C1 segment of cervical spinal cord (tissue), 14 donors: ENCODE measurements around the gene IL20.

Experiments used
- DNase-seq, 14 donors: peaks; one replicate each; lab custom pipeline; 2025; lab: John Stamatoyannopoulos, UW

Gene IL20

DNA sequence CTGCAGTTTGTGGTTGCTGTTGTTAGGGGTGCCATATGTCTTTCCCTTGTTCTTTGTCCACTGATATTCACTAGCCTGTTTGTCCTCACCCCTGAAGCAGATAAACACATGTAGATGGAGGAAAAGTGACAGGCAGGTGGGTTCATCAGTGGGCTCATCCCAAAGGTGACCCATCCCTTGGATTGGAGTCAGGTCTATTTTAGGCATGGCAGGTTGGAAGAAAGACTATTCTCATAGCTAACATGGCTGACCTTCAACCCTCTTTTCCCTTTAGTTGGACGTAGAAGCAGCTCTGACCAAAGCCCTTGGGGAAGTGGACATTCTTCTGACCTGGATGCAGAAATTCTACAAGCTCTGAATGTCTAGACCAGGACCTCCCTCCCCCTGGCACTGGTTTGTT, 37.3 kb downstream of the IL20 start:
- no peak for DNase-seq

DNA sequence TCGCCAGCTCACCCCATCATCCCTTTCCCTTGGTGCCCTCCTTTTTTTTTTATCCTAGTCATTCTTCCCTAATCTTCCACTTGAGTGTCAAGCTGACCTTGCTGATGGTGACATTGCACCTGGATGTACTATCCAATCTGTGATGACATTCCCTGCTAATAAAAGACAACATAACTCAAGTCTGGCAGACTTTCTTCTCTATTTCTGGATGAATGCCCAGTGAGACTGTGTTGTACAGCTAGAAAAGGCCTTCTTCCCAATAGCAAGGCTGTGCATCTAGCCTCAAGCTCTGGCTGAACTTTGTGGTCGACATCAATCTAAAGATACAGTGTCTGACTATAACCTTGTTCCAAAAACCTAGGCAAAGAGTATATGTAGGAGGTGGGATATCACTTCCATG, 38.3 kb downstream of the IL20 start:
- no peak for DNase-seq

DNA sequence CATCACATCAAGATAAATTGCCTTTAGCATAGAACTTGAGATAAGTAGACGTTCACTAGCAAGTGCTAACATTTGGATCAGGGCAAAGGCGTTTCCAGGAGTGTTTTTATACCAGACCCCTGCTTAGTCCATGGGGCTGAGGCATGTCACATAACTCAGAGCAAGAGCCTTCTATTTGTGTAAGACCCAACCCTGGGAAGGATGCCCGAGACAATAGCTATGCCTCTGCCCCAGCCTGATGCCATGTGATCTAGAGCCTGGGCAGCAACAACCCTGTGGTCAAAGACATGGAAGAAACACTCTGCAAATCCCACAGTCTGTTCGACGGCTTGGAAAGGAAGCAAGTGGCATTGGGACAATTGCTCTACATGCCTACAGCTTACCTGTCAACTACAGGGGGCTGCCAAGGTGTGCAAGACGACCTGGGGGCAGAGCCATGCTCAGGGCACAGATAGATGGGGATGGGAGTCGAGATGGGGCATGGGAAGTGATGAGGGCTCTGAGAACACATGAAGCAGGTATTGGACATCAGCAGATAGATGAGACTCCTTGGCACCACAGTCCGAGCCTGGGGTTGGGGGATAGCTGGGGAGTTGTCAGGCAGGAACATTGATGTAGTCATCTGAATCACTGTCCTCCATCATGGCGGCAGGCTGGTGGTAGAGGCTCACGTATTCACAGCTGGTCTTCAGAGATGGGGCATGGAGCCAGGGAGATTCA, 39.2 kb downstream of the IL20 start:
- no peak for DNase-seq

DNA sequence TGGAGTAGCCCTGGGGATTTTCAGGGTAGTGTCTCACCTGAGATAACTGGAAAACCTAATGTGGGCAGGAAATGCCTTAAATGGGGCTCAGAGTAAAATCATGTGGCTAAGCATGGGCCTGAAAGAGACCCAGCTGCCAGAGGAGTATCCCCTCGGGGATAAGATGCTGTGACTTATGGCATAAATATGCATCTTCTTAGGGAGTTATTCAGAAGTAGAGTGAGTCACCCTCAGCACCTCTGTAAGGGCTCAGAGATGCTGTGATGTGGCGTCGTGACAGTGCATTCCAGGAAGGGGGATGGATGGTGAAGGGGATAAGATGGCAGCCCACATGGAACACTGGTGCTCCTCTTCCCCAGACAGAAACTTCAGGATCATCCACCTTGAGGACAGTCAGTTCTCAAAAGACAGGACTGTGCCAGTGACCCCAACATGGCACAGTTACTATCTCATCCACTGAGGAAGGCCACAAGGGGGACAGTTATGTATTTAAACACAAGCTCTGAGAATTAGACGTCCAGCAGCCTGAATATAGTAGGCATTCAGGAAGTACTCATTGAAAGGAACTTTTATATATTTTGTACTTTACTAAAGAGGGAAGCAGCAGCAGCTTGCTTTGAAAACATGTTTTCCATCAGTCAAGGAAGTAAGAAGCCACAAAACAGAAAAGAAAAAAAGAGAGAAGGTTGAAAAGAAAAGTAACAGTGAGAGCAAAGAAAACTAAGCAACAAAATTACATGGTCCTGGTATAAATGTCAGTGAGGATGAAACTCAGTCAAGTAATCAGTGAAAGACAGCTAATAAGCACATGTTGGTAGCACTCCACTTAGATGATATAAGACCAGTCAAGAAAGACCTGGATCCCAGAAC, 40.1 kb downstream of the IL20 start:
- no peak for DNase-seq

DNA sequence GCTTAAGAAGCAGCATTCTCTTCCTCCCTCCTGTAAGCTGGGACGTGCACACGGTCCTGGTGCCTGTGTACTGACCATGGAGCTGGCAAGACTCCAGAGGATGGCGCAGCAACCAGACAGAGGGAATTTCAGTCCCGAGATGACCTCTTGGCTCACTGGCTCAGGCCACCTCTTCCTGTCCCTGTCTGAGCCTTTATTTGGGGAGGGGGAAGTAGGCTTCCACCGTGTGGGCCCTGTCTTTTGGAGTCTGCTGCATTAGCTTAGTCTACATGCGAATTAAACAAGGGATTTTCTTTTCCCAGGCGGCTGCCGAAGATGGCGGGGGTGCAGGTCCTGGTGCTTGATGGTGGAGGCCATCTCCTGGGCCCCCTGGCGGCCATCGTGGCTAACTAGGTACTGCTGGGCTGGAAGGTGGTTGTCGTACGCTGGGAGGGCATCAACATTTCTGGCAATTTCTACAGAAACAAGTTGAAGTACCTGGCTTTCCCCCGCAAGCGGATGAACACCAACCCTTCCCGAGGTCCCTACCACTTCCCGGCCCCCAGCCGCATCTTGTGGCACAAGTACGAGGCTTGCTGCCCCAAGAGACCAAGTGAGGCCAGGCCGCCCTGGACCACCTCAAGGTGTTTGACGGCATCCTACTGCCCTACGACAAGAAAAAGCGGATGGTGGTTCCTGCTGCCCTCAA, 42.0 kb downstream of the IL20 start:
- DNase-seq, result no peak

- DNase-seq, result no peak
Observed at GRCh38 chr1:206908038-206908437, 42.6 kb downstream of the IL20 start.

- DNase-seq, result peak in 1 of 14 donors; percentile 43
Observed at GRCh38 chr1:206909161-206909882, 43.9 kb downstream of the IL20 start.

DNA sequence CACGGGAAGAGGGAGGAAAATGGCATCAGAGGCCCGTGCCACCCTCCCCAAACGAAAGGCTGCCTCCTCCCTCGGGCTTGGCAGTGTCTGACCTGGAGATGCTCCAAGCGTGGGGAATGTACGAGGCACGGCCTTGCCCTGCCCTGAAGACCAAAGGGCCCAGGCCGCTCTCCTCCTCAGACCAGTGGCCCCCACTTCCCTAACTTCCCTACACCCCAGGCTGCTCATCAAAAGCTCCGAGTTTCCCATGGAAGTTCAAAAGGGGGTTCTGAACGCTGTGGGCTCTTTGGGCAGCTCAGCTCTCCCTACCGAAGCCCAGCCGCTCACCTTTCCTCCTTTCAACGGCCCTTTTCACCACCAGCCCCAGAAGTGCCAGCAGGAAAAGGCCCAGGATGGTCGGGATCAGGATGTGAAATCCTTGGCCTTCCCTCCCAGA, 44.5 kb downstream of the IL20 start:
- no peak for DNase-seq

GRCh38 chr1:206911064-206911663, 45.7 kb downstream of the IL20 start:
- peak in 1 of 14 donors; percentile 6 for DNase-seq

GRCh38 chr1:206912445-206913095, 47.1 kb downstream of the IL20 start:
- DNase-seq, result peak in 11 of 14 donors; percentile 20 to 72 (median 35)

DNA sequence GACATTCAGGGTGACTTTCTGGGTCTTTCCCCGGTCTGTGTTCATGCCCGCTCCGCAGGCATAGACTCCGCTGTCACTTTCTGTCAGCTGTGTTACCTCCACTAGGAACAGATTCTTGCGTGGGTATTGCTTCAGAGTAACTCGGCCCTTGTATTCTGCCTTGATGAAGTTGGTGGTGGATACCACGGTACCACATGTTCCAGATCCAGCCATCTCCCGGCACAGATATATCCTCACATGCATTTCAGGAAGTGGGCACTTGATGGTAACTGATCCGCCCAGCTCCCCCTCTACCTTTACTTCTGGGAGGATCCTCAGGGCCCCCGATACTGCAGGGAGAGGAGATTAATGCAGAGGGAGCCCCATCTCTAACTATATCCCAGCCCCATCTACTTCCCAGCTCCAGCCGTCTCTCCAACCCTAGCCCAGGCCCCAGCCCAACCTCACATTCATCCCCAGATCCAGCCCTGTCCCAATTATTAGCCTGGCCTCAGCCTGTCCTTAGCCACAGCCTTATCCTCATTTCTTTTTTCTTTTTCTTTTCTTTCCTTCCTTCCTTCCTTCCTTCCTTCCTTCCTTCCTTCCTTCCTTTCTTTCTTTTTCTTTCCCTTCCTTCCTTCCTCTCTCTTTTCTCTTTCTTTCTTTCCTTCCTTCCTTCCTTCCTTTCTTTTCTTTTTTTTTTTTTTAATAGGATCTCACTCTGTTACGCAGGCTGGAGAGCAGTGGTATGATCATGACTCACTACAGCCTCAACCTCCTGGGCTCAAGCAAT, 48.5 kb downstream of the IL20 start:
- no peak for DNase-seq

DNA sequence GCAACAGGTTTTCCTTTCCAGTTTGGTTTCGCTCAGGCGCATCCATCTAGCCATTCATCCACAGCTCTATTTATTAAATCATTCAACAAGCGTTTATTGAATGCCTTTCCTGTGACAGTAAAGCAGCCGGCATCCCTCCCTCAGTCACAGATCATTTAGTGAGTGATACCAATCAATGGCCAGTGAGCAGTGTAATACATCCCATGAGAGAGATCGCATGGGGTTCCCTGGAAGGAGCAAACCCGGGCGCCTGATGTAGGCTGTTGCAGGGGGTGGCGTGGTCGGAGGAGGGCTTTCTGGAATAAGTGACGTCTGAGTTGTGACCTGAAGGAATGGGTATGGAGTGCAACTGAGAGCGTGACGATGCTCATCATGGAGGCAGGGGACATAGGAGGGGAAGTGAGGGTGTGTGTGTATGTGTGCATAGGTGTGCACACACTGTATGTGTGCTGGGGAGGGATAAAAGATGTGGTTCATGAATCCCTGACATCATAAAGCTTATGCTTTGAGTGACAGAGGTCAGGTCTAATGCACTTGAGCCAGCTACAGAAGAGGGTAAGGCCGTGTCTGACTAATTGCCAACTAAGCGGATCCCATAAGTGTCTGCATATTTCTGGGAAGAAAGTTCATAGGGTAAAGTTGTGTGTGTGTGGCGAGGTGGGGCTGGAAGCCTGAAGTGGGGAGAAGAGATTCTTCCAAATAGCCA, 49.8 kb downstream of the IL20 start:
- no peak for DNase-seq

GRCh38 chr1:206916000-206916709, 50.7 kb downstream of the IL20 start:
- DNase-seq, result no peak

- DNase-seq, result no peak
Observed at GRCh38 chr1:206918076-206918475, 52.7 kb downstream of the IL20 start.
